ENCODE results near the gene OGDHL.

The OGDHL gene

GRCh38 chr10:49688261-49688846 lies 73.8 kb downstream of the OGDHL start:
- FAIRE-seq = no peak

- FAIRE-seq = no peak
Measured at GRCh38 chr10:49686651-49687050, 75.5 kb downstream of the OGDHL start.
